NB4 (cell line): ENCODE data around the gene CALCOCO2.
"Not testable (repeated sequence)": the region's sequence is repeated elsewhere in the genome, so short reads cannot be mapped to it uniquely, and the experiment has no call there.

ENCODE experiments used
- CTCF ChIP-seq: IDR thresholded peaks from one replicate; pipeline ENCODE4 v1.5.1; 2012; ENCODE audit warnings: low read depth, low read length
- MAX ChIP-seq: IDR thresholded peaks from 2 replicates; pipeline ENCODE4 v1.6.1; 2011; ENCODE audit warnings: low read depth, low read length
- POLR2A ChIP-seq: IDR thresholded peaks from 2 replicates; pipeline ENCODE4 v1.6.1; 2011; ENCODE audit warnings: mild to moderate bottlenecking; ENCODE audit not compliant: insufficient read length; ENCODE audit errors: extremely low read depth

DNA sequence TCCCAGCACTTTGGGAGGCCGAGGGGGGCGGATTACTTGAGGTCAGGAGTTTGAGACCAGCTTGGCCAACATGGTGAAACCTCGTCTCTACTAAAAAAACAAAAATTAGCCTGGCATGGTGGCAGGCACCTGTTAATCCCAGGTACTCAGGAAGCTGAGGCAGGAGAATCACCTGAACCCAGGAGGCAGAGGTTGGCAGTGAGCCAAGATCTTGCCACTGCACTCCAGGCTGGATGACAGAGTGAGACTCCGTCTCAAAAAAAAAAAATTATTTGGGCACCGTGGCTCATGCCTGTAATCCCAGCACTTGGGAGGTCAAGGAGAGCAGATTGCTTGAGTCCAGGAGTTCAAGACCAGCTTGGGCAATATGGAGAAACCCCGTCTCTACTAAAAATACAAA is 9.9 kb upstream of the CALCOCO2 start:
- TF ChIP-seq POLR2A, CTCF, MAX: not testable (repeated sequence)
